B cell (primary cell): Measurements from ENCODE around the gene CHEK2.

Source experiments
- EZH2 ChIP-seq: IDR thresholded peaks from 2 replicates; pipeline ENCODE4 v1.6.1; 2012; ENCODE audit warnings: borderline replicate concordance, low read depth, mild to moderate bottlenecking, moderate library complexity, low read length; ENCODE audit not compliant: insufficient read depth, poor library complexity, severe bottlenecking
- TF ChIP-seq, protein P1 (sequence below): fragments of 200-600 bp; IDR thresholded peaks from one replicate; pipeline ENCODE4 v1.8.0; 2022; ENCODE audit warnings: antibody characterized with exemption, mild to moderate bottlenecking

GRCh38 chr22:28788601-28789000 lies 47.0 kb upstream of the CHEK2 start:
- TF ChIP-seq, protein P1, sequence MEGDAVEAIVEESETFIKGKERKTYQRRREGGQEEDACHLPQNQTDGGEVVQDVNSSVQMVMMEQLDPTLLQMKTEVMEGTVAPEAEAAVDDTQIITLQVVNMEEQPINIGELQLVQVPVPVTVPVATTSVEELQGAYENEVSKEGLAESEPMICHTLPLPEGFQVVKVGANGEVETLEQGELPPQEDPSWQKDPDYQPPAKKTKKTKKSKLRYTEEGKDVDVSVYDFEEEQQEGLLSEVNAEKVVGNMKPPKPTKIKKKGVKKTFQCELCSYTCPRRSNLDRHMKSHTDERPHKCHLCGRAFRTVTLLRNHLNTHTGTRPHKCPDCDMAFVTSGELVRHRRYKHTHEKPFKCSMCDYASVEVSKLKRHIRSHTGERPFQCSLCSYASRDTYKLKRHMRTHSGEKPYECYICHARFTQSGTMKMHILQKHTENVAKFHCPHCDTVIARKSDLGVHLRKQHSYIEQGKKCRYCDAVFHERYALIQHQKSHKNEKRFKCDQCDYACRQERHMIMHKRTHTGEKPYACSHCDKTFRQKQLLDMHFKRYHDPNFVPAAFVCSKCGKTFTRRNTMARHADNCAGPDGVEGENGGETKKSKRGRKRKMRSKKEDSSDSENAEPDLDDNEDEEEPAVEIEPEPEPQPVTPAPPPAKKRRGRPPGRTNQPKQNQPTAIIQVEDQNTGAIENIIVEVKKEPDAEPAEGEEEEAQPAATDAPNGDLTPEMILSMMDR, result no peak
- TF ChIP-seq EZH2, result no peak
